ENCODE data around the gene NKD1.

NKD1 gene

DNA sequence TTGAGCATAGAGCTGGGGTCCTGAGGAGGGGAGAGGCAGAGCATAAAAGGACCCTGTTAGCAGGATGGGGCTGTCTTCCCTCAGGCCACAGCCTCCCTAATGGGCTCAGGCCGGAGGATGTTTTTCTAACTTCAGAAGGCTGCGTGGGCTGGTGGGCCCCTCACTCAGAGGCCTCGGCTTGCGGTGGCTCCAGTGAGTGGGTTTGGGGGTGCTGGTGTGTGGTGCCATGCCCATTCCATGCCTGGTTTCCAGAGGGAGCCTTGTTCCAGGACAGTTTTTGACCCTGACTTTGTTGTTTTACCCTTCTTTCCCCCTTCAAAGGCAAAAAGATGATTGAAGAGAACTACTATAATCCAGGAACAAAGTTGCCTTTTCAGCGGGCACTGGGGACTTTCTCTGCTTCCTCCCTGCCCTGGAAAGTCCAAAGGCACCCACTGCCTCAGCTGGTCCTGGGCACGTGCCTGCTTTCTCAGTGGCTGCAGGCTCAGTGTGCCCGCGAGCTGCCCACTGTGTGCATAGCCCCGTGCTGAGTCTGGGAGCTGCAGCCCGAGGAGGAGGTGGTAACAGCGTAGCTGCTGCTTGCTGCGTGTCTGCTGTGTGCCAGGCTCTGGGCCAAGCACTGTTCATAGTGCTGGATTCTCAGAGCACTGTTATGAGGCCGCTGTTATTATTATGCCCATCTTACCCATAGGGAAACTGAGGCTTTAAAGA is 11.8 kb downstream of the NKD1 start:
- TF ChIP-seq, protein P1, sequence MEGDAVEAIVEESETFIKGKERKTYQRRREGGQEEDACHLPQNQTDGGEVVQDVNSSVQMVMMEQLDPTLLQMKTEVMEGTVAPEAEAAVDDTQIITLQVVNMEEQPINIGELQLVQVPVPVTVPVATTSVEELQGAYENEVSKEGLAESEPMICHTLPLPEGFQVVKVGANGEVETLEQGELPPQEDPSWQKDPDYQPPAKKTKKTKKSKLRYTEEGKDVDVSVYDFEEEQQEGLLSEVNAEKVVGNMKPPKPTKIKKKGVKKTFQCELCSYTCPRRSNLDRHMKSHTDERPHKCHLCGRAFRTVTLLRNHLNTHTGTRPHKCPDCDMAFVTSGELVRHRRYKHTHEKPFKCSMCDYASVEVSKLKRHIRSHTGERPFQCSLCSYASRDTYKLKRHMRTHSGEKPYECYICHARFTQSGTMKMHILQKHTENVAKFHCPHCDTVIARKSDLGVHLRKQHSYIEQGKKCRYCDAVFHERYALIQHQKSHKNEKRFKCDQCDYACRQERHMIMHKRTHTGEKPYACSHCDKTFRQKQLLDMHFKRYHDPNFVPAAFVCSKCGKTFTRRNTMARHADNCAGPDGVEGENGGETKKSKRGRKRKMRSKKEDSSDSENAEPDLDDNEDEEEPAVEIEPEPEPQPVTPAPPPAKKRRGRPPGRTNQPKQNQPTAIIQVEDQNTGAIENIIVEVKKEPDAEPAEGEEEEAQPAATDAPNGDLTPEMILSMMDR (IDR thresholded peaks at IDR 0.05; ENCODE audit: low read depth, low read length) = no peak
- H3K9me3 ChIP-seq (ENCODE audit: severe bottlenecking) = no peaks in the 10 kb centered on the region
- peaks cover 10% of the 10 kb centered on the region; the same call in 1 of the 2 replicates for H3K36me3 ChIP-seq
- no peak for DNase-seq
- no peak overlapping the region for H3K27ac ChIP-seq
- no peak overlapping the region for H3K4me3 ChIP-seq (ENCODE audit: low read depth, low read length)
- no peaks in the 10 kb centered on the region for H3K27me3 ChIP-seq (ENCODE audit: insufficient read depth, low read depth, severe bottlenecking)

DNA sequence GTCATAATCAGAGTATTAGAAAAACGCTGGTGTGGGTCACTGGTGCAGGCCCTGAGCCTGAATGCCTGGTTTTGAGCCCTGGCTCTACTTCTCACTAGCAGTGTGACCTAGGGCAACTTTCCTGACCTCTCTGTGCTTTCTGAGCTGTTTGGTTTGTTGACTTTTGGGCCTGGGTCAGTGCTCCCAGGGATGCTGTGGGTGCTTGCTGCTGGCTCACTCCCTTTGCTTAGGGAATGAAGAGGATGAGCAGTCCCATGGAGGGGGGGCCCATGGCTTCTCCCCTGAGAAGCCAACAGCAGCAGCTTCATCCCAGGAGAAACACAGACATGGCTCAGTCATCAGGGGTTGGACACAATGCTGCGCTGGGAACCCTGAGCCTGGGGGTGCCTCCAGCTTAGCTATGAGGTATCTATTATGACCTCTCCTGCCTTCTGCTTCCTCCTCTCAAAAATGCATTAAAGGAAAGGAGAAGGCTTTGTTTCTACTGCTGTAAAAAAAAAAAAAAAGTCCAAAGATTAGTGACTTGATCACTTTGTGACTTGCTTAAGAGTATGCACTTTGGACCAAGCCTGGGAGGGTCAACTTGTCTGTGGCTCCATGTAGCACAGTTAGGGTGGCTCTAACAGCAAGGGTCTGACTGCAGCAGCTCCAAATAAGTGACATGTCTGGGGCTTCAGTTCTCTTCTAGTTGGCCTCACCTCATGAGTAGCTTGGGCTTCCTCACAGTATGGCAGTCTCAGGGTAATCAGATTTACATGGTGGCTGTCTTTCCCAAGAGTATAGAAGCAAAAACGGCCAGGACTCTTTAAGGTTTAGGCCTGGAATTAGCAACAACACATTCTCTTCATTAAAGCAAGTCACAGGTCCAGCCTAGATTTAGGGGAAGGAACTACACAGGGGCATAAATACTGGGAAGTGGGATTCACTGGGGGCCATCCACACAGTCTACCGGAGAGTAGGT is 13.0 kb downstream of the NKD1 start:
- DNase-seq = no peak
- TF ChIP-seq, protein P1 (IDR thresholded peaks at IDR 0.05; ENCODE audit: low read depth, low read length) = no peak
- Histone ChIP-seq H3K27ac (no peak overlapping the region), H3K27me3 (ENCODE audit: insufficient read depth, low read depth, severe bottlenecking) (no peaks in the 10 kb centered on the region), H3K9me3 (ENCODE audit: severe bottlenecking) (no peaks in the 10 kb centered on the region), H3K4me3 (ENCODE audit: low read depth, low read length) (no peak overlapping the region), H3K36me3 (peaks cover 7% of the 10 kb centered on the region; the same call in 1 of the 2 replicates)

DNA sequence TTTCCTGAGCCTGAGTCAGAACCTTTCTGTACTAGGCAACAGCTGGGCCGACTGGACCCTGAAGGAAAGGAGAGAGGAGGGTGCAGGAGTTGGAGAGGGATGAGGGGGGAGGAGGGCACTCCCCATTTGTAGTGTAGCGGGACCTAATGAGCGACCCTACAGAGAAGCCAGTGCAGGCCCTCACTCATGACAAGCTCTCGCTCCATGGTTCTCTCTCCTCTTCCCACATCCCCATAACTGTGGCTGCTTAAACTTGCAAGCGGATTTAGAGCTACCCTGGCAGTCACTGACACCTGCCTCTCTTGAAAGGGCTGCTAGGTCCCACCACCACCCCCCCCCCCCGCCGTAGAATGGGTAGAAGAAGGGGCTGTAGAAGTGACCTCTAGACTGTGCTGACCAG is 14.5 kb downstream of the NKD1 start:
- TF ChIP-seq, protein P1 (IDR thresholded peaks at IDR 0.05; ENCODE audit: low read depth, low read length) = no peak
- no peaks in the 10 kb centered on the region for H3K9me3 ChIP-seq (ENCODE audit: severe bottlenecking)
- H3K36me3 ChIP-seq = no peaks in the 10 kb centered on the region
- no peak for DNase-seq
- H3K4me3 ChIP-seq (ENCODE audit: low read depth, low read length) = no peak overlapping the region
- no peaks in the 10 kb centered on the region for H3K27me3 ChIP-seq (ENCODE audit: insufficient read depth, low read depth, severe bottlenecking)
- H3K27ac ChIP-seq = no peak overlapping the region

DNA sequence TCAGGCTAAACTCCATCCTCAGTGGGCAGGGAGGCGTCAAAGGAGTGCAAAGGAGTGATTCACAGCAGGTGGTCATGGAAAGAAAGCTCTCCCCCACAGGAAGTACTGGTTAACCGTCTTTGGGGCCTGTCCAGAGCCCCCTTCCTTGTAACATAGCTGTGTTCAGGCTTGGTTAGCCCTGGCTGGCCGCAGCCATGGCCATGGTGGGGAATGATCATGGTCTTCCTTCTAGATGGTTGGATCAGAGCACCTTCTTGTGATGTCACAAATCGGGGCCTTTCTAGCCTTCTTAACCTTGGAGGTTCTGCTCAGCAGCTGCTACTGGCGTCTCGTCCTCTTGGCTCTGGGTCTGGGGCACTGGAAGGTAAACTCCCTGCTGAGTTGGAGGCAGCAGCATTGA is 15.8 kb downstream of the NKD1 start:
- Histone ChIP-seq H3K27me3 (ENCODE audit: insufficient read depth, low read depth, severe bottlenecking) (no peaks in the 10 kb centered on the region), H3K9me3 (ENCODE audit: severe bottlenecking) (no peaks in the 10 kb centered on the region), H3K36me3 (no peaks in the 10 kb centered on the region), H3K27ac (no peak overlapping the region), H3K4me3 (ENCODE audit: low read depth, low read length) (no peak overlapping the region)
- TF ChIP-seq, protein P1 (IDR thresholded peaks at IDR 0.05; ENCODE audit: low read depth, low read length) = no peak
- DNase-seq = no peak

DNA sequence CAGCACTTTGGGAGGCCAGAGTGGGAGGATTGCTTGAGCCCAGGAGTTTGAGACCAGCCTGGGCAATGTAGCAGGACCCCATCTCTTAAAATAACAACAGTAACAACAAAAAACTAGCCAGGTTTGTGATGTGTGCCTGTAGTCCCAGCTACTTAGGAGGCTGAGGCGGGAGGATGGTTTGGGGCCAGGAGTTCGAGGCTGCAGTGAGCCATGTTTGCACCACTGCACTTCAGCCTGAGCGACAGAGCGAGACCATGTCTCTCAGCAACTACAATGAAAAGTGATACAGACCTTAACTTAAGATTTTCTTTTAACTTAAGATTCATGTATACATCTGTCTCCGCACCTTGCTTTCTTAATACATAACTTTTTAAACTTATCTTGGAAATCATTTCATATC is 17.2 kb downstream of the NKD1 start:
- DNase-seq = no peak
- H3K27ac ChIP-seq = no peak overlapping the region
- no peak overlapping the region for H3K4me3 ChIP-seq (ENCODE audit: low read depth, low read length)
- H3K27me3 ChIP-seq (ENCODE audit: insufficient read depth, low read depth, severe bottlenecking) = no peaks in the 10 kb centered on the region
- no peaks in the 10 kb centered on the region for H3K9me3 ChIP-seq (ENCODE audit: severe bottlenecking)
- TF ChIP-seq, protein P1 (IDR thresholded peaks at IDR 0.05; ENCODE audit: low read depth, low read length) = no peak
- H3K36me3 ChIP-seq = no peaks in the 10 kb centered on the region; the same call in 1 of the 2 replicates

Data from WERI-Rb-1 (cell line).